Measurements from ENCODE around the gene ZNF555.

- TF ChIP-seq EZH2 (IDR thresholded peaks at IDR 0.05) (no peak), CTCF (IDR thresholded peaks at IDR 0.05) (no peak), EZH2phosphoT487 (IDR thresholded peaks at IDR 0.05) (no peak)
Observed at GRCh38 chr19:2805261-2805900, 35.9 kb upstream of the ZNF555 start.

Measured in neural progenitor cell (in vitro differentiated cells).